Stimulated activated CD4-positive, alpha-beta T cell treated with anti-CD3 and anti-CD28 coated beads, Interleukin-1b, Interleukin-23, amount 100 ng/mL, for 4 hours (primary cell): ENCODE measurements around the gene CDC42SE2.
A peak's percentile ranks its signal among the peaks of the same experiment; 100 is the strongest.

Source experiments
- DNase-seq, 2 donors: peaks; one replicate each; pipeline ENCODE4 v3.0.0-alpha.2; 2020; ENCODE audit warnings: low read depth in 2 of 2

CDC42SE2 gene, protein sequence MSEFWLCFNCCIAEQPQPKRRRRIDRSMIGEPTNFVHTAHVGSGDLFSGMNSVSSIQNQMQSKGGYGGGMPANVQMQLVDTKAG

DNA sequence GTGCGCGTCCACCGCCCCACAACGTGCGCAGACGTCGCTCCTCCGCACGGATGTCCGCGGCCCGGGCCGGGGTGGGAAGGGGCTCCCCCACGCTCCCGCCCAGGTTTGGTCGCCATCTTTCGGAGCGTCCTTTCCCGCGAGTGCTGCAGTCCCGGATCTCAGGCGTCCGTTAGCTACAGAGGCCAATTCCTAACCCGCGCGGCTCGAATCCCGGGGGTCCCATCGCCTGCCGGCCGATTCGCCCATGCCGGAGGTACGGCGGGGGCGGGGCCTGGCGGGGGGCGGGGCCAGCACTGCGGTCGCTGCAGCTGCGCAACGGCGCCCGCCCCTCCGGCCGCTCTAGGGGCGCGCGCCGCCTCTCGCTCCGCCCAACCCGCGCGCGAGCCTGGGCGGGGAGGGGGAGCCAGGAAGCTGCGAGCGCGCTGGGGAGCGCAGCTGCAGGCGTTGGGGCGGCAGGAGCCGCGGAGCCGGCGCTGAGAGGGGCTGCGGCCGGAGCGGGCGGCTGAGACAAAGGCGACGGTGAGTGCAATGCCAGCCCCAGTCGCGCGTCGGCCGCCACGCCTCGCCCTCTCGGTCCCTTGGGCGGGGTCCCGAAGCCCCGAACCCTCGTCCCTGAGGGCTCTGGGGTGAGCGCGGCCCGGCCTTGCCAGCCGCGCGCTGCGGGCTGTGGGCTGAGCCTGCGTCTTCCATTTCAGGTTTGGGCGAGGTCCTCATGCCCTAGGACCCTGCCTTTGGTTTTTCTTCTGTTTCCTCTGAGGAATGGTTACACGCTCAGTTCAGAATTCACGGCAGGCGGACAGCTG lies at the start of gene CDC42SE2:
CDC42SE2 (plus strand) TSS at position 406 of the 803 bp plus-strand sequence. CDS start 95,441 bp downstream, outside the sequence.
- DNase-seq: peak; percentile 71 to 83

DNA sequence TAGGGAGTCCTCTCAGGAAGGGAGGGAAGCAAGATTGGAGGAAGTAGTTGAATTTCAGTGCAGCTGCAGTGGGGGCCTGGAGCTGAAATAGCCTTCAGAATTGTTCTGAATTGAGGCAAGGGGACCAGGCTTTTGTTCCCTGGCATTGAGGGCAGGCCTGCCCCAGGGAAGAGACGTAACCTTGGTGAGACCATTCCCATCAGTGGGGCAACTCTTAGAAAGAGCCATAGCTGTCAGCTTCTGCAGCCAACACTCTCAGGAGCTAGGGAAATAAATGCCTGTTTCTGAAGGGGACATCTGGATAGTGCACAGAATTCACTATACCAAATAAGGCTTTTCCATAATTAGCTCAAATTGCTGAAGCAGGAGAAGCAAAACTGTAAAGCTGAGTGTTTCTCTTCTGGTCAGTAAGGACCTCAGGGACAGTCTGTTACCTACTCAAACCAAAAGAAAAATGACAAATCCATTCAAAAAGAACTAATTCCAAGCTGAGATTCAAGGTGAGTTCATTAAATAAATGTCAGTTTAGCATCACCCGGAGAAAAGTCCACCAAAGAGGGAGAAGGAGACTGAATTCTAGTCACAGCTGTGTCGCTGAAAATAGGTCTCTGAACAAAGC lies 49.1 kb upstream of the CDC42SE2 start:
- DNase-seq: no peak

DNA sequence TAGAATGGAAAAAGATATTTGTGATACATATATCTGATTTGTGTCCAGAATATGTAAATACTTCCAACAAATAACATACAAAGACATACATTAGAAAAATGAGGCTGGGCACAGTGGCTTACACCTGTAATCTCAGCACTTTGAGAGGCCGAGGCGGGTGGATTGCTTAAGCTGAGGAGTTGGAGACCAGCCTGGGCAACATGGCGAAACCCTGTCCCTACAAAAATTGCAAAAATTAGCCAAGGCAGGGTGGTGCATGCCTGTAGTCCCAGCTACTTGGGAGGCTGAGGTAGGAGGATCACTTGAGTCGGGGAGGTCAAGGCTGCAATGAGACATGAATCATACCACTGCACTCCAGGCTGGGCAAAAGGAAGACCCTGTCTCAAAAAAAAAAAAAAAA lies 46.1 kb upstream of the CDC42SE2 start:
- DNase-seq: no peak

DNA sequence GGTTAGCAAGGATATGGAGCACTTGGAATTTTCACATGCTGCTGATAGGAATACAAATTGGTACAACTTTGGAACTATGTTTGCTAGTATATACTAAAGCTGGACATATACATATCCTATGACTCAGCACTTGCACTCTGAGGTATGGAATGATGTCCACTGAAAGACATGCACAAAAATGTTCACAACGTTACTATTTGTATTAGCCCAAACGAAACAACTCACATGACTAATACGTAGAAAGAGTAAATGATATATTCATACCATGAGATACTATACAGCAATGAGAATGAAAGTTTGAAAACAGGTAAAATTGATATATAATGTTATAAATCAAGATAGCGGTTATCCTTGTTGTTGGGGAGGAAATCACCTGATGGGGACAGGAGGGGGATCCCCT lies 45.5 kb upstream of the CDC42SE2 start:
- DNase-seq: no peak

DNA sequence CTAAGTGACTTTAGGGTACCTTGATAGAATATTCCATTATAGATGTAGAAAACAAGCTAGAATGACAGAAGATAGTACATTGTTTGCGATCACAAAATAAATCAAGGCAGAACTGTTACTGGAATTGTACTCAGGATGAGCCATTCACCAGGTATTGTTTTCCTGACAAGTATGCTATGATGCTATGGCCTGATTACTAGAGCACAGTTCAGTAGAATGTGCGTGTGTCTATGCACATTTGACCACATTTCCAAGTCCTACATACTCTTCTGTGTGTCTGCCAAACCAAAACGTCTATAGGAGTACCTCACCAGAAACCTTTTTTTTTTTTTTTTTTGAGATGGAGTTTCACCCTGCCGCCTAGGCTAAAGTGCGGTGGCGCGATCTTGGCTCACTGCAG lies 43.3 kb upstream of the CDC42SE2 start:
- DNase-seq: no peak

DNA sequence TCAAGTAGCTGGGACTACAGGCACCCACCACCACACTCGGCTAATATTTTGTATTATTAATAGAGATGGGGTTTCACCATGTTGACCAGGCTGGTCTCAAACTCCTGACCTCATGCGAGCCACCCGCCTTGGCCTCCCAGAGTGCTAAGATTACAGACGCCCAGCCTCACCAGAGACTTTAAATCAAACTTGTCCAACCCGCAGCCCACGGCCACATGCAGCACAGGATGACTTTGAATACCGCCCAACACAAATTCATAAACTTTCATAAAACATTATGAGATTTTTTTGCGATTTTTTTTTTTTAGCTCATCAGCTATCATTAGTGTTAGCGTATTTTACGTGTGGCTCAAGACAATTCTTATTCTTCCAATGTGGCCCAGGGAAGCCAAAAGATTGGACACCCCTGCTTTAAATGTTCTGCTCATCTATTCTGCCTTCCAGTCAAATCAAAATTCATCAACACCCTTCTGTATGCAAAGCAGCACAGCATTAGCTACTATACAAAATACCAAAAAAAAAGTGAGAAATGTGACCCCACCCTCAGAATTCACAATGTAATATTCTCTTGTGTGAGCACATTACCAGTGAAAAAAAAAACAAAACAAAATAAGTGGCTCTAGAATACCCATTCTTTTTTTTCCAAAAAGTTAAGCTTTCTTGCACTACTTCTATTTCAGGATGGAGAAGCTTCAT lies 42.7 kb upstream of the CDC42SE2 start:
- no peak for DNase-seq

DNA sequence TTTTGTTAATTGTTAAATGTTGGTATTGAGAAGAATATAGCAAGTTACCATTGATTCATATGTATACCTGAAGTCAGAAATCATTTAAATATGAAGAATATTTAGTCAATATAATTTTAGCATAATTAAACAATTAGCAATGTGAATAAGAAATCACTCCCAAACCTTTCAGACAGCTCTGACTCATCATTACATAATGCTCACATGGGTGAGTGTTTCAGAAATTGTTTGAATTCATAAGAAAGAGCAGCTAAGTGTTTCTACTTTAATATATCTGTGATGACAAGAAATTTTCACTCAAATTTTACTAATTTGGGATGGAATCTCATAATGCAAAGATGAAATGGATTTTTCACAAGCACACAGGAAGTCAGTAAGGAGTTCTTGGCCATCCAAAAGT lies 42.0 kb upstream of the CDC42SE2 start:
- no peak for DNase-seq

DNA sequence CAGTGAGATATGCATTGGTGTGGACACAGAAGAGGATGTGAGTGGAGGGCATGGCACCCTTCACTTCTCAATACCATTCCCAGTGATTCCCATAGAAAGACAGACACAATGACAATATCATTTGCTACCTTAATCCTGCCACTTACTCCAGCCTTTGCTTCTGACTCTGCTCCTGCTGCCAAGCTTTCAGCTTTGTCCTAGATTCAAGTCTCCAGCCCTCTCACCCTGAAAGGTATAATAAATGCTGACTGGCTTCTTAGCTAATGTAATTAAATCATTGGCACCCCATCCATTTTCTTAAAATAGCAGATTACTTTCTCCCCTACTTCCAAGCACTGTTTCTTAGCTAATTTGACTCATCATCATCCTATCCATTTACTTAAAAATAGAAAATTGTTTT lies 41.1 kb upstream of the CDC42SE2 start:
- DNase-seq: no peak

DNA sequence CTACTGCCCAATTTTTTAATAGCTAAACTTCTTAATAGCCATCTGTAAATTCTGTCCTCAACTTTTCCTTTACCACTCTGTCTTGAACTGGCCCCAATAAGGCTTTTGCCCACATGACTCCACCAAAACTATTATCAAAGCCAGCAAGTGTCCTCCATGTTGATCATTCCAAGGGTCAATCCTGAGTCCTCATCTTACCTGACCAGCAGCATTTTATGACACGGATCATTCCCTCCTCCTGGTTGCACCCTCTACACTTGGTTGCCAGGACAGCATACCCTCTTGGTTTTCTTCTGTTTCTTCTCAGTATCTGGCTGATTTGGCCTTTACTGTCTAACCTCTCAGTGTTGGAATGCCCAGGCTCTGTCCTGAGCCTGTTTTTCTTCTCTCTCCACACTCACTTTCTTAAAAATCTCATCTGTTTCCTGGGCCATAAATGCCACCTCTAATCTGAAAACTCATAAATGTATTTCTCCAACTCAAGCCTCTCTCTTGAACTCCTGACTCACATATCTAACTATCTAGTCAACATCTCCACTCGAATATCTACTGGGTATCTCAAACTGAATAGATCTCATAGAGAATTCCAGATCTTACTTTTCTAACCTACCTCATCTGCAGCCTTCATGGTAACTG lies 40.0 kb upstream of the CDC42SE2 start:
- no peak for DNase-seq

DNA sequence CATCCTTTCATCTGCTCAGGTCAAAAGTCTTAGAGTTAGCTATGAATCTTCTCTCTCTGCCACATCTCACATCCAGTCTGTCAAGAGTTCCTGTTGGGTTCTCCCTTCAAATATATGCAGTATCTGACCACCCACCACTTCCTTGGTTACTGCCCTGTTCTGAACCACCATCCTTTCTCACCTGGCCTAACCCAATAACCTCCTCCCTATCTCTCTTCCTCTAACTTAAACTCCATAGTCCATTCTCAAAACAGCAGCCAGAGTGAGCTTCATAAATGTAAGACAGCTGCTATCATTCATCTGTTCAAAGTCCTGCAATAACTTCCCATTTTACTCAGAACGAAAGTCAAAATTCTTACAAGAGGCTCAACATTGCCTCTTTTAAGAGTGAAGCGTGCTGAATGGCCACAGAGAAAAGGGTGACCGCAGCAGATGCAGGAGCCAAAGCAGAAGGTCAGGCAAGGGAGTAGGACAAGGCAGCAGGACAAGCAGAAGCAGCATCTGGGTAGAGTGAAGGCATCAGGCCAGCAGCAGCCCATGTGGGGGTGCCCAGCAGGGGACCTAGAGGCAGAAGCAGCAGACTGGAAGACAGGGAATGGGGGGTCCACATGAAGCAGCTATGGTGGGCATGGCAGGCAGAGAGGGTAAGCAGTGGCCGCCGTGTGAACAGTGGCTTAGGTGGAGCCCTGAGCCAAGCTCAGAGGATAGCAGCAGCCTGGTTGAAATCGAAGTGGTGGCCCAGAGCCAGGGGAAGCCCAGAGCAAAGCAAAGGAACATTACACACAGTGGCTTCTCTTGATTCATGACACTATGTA lies 39.3 kb upstream of the CDC42SE2 start:
- no peak for DNase-seq

DNA sequence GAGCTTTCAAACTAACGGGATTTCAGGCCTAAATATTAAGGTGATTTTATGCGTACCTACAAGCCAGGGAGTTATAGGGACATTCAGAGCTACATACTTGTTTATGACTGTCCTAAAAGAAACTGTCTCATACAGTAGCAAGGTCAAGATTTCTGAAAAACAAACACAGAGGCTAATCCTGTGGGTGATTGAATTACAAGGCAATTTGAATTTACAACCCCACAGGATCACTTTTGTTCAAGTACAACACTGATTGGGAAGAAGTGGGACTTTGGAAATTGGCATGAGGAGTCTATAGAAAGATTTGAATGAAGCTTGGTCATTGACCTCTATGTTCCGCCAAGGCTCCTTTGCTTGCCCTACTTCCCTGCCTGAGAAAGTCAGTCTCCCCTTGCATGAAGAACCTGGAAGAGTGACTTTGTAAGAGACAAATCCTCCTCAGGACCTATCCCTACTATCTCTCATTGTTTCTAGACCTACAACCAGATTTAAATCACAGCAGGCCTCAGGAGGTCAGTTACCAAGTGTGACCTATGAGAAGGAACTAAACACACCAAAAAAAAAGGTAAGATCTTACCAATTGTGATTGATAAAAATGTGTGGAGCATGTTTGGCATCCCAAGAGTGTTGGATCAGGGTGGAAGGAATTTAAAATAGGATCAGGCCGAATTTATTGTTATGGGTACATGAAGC lies 38.4 kb upstream of the CDC42SE2 start:
- DNase-seq: no peak

DNA sequence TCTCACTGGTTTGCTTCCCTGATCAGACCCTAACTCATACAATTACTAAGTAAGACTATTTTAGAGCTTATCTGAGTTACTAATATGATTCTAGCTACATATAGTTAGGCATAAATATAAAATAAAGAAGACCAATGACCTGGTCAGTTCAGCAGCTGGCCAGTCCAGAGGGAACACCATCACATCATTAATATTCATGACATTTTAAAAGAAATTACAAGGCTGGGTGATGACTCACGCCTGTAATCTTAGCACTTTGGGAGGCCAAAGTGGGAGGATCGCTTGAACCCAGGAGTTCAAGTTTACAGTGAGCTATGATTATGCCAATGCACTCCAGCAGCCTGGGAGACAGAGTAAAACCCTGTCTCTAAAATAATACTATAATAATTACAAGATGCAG lies 37.0 kb upstream of the CDC42SE2 start:
- no peak for DNase-seq

DNA sequence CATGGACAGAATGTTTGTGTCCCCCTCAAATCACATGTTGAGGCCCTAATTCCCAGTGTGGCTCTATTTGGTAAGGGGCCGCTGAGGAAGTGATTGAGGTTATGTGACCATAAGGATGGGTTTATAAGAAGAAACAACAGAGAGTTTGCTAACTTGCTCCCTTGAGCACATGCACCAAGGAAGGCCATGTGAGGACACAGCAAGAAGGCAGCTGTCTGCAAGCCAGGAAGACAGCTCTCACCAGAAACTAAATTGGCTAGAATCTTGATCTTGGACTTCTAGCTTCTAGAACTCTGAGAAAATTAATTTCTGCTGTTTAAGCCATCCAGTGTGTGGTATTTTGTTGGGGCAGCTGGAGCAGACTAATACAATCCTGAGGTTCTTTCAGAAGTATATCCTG lies 35.2 kb upstream of the CDC42SE2 start:
- DNase-seq: no peak

DNA sequence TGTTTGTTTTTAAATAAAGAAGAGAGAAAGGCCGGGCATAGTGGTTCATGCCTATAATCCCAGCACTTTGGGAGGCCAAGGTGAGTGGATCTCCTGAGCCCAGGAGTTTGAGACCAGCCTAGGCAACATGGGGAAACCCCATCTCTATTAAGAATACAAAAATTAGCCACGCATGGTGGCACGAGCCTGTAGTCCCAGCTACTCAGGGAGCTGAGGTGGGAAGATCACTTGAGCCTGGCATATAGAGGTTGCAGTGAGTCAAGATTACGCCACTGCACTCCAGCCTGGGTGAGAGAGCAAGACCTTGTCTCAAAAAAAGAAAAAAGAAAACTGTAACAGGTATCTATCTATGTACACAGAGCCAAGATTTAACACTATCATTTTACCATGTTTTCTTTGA lies 34.2 kb upstream of the CDC42SE2 start:
- DNase-seq: no peak

DNA sequence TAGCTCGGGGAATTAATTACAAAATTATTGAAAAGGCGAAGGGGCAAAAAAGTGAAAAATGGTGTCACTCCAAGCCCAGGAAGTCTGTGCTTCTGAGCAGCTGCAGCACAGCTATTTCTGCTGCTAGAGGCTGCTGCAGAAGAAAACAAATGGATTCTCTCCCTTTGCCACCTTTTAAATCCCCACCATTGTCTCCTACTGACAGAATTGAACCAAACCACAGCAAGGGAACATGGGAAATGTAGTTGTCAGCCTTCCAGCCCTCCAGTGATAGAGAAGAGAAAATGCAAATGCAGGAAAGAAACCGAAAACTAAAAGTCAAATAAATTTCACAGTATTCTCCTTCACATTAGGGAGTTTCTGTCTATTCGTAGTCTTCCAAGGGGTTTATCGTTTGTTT lies 33.4 kb upstream of the CDC42SE2 start:
- no peak for DNase-seq

DNA sequence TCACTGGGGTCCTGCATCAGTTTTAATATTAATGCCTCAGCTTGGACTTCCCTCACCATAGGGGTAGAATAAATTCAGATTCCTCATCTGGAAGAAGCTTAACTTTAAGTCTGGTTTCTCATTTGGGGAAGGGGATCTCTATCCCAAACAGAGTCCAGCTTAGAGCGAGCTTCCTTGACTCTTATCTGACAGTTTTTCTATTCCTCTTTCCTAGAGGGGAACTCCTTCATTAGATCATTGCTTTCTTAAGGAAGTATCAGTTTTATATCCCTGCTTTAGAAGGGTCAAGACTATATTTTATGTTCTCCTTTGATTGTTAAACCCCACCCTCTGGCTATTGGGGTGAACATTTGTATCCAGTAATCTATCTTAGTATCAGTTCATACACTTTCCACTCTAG lies 24.2 kb upstream of the CDC42SE2 start:
- no peak for DNase-seq

DNA sequence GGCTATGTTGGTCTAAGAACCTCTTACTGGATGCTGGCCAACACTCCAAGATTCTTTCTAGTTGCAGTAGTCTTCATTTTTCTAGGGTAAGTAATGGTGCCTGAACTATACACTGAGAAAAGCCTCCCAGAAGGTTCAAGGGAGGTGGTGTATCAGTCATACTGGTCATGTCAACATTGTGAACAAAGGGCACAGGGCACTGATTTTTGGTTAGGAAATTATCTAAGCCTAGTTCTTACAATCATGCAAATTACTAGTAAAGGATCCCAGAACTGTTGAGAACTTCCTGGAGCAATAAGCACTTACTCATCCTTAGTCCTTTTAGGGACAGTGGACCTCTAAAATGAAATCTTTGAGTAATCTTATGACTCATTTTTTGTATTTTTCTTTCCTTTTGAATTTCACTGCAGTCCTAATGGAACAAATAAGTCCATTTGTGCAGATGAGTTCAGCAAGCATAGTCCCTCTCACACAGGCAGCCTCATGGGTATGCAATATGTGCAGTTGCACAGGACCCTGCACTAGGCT lies 21.1 kb upstream of the CDC42SE2 start:
- DNase-seq: no peak

DNA sequence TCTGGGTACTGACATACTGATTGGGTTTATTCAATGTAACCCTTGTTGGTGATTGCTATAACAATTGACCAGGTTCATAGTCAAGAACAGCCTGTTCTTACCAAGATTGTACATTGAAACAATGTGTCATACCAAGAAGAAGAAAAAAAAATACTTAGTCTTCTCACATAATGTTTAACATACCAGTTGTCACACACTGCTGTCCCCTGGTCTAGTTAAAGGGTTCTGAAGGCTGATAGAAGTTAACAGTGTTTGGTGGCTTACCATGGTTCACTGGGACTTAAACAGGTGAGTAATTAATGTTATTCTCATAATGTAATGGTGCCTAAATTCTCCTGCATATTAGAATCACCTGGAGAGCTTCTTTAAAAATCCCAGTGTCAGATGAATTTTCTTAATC lies 18.5 kb upstream of the CDC42SE2 start:
- DNase-seq: no peak

DNA sequence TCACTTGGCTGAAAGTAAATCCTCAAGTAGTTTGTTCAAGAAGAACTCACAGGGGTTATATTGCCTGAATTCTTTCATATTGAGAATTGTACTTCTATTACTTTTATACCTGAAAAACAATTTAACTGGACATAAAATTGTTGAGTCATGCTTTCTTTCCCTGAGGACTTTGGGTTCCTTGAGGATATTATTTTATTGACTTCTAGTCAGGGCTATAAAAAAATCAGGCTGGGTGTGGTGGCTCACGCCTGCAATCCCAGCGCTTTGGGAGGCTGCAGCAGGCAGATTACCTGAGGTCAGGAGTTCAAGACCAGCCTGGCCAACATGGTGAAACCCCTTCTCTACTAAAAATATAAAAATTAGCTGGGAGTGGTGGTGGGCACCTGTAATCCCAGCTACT lies 17.9 kb upstream of the CDC42SE2 start:
- DNase-seq: no peak

DNA sequence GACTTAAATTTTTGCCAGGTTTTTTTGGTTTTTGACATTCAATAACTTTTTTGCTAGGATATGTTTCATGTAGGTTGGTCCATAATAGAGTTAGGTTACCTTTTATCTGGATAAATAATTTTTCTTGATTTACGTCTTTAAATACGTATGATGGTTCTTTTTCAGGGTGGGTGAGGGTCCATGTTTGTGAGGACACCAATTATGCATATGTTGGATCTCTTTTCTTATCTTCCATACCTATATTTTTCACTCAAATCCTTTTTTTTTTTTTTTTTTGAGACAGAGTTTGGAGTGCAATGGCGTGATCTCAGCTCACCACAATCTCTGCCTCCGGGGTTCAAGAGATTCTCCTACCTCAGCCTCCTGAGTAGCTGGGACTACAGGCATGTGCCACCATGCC lies 17.3 kb upstream of the CDC42SE2 start:
- no peak for DNase-seq
